Non-pigmented ciliary epithelial cell (primary cell): ENCODE results near the gene KLF13.
A peak's percentile ranks its signal among the peaks of the same experiment; 100 is the strongest.

Experiments used
- DNase-seq: peaks from one replicate; pipeline ENCODE4 v3.0.0-alpha.2; 2010; ENCODE audit warnings: low read depth

KLF13 gene

GRCh38 chr15:31326156-31326874 lies at the start of gene KLF13:
TSS of gene KLF13 (plus strand) at chr15:31326835. CDS start at chr15:31327213, 378 bp downstream.
- DNase-seq = peak; percentile 84

- no peak for DNase-seq
These were observed 49.1 kb upstream of the KLF13 start for GRCh38 chr15:31277335-31278060.

GRCh38 chr15:31278061-31278445 lies 48.6 kb upstream of the KLF13 start:
- no peak for DNase-seq

- no peak for DNase-seq
These were observed 48.0 kb upstream of the KLF13 start for GRCh38 chr15:31278544-31279220.

GRCh38 chr15:31279221-31280045 lies 47.2 kb upstream of the KLF13 start:
- DNase-seq = no peak

GRCh38 chr15:31280046-31280830 lies 46.4 kb upstream of the KLF13 start:
- no peak for DNase-seq

GRCh38 chr15:31280831-31281216 lies 45.8 kb upstream of the KLF13 start:
- no peak for DNase-seq

GRCh38 chr15:31283043-31283442 lies 43.6 kb upstream of the KLF13 start:
- no peak for DNase-seq

GRCh38 chr15:31285772-31286261 lies 40.8 kb upstream of the KLF13 start:
- no peak for DNase-seq

GRCh38 chr15:31291048-31291578 lies 35.5 kb upstream of the KLF13 start:
- no peak for DNase-seq

GRCh38 chr15:31292391-31293015 lies 34.1 kb upstream of the KLF13 start:
- no peak for DNase-seq

- no peak for DNase-seq
These were observed 33.0 kb upstream of the KLF13 start for GRCh38 chr15:31293655-31294054.

GRCh38 chr15:31294067-31294466 lies 32.6 kb upstream of the KLF13 start:
- DNase-seq = no peak

- no peak for DNase-seq
These were observed 31.0 kb upstream of the KLF13 start for GRCh38 chr15:31295658-31296057.

GRCh38 chr15:31296219-31296645 lies 30.4 kb upstream of the KLF13 start:
- DNase-seq = no peak

GRCh38 chr15:31296646-31297574 lies 29.7 kb upstream of the KLF13 start:
- DNase-seq = no peak

GRCh38 chr15:31297575-31298456 lies 28.8 kb upstream of the KLF13 start:
- no peak for DNase-seq

GRCh38 chr15:31298707-31299172 lies 27.9 kb upstream of the KLF13 start:
- DNase-seq = no peak
